Nephron progenitor cell (in vitro differentiated cells): ENCODE data around the gene ALPL.

ENCODE experiments used
- DNase-seq: peaks from one replicate; pipeline ENCODE4 v3.0.0; 2021
- H3K27ac Mint-ChIP-seq: 2 replicates; pipeline ENCODE4 v1.8.0; 2021; ENCODE audit warnings: mild to moderate bottlenecking, moderate library complexity, mixed read lengths
- H3K27me3 Mint-ChIP-seq: 2 replicates; pipeline ENCODE4 v1.8.0; 2021; ENCODE audit warnings: mild to moderate bottlenecking, low read depth, mixed read lengths; ENCODE audit not compliant: poor library complexity
- H3K36me3 Mint-ChIP-seq: 2 replicates; pipeline ENCODE4 v1.8.0; 2021; ENCODE audit warnings: low read depth, mixed read lengths
- H3K4me1 Mint-ChIP-seq: 2 replicates; pipeline ENCODE4 v1.8.0; 2021; ENCODE audit warnings: mixed read lengths
- H3K4me3 Mint-ChIP-seq: 2 replicates; pipeline ENCODE4 v1.8.0; 2021; ENCODE audit warnings: mild to moderate bottlenecking, moderate library complexity, mixed read lengths
- H3K9me3 Mint-ChIP-seq: 2 replicates; pipeline ENCODE4 v1.8.0; 2021; ENCODE audit warnings: mild to moderate bottlenecking, moderate library complexity, mixed read lengths
- TF ChIP-seq, protein P1 (sequence below): fragments of 200-600 bp; sonication (generic); IDR thresholded peaks from 2 replicates; pipeline ENCODE4 v1.5.0; 2021; ENCODE audit warnings: antibody characterized with exemption

Gene ALPL

DNA sequence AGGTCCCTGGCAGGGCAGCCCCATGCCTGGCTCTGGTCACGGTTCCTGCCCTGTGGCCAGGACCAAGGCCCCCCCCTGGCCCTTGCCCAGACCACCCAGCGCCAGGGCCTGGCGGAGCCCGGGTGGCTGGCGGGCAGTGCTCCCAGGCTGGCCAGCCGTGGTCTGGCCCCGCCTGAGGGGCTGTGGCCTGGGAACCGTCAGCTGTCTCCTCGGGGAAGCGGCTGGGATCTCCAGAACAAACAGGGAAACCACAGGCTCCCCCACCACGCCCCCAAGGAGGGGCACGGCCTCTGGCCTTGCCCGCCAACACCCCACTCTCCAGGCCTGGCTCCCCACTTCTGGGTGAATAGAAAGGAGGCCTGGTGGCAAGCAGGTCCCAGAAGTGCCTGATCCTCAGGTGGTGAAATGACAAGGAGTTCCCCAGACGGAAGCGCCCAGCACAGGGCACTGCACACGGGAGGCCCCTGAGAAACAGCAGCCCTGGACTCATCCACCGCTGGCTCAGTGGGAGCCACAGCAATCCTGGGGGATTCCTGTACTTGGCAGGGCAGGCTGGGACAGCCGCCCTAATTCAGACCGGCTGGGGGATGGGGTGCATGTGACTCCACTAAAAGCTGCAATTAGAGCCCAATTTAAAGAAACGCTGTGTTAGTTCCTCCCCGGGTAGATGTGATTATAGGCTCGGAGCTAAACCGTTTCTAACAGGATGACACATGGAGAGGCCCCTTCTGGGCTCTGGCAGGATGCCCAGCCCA lies 81.1 kb downstream of the ALPL start:
- Mint-ChIP-seq H3K9me3 (no peaks in the 10 kb centered on the region), H3K27me3 (peaks cover 22% of the 10 kb centered on the region)
- TF ChIP-seq, protein P1, sequence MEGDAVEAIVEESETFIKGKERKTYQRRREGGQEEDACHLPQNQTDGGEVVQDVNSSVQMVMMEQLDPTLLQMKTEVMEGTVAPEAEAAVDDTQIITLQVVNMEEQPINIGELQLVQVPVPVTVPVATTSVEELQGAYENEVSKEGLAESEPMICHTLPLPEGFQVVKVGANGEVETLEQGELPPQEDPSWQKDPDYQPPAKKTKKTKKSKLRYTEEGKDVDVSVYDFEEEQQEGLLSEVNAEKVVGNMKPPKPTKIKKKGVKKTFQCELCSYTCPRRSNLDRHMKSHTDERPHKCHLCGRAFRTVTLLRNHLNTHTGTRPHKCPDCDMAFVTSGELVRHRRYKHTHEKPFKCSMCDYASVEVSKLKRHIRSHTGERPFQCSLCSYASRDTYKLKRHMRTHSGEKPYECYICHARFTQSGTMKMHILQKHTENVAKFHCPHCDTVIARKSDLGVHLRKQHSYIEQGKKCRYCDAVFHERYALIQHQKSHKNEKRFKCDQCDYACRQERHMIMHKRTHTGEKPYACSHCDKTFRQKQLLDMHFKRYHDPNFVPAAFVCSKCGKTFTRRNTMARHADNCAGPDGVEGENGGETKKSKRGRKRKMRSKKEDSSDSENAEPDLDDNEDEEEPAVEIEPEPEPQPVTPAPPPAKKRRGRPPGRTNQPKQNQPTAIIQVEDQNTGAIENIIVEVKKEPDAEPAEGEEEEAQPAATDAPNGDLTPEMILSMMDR, result no peak

GRCh38 chr1:21590934-21591333 lies 81.7 kb downstream of the ALPL start:
- Mint-ChIP-seq H3K36me3 (no peaks in the 10 kb centered on the region), H3K9me3 (no peaks in the 10 kb centered on the region), H3K4me3 (no peak overlapping the region), H3K27ac (no peak overlapping the region), H3K4me1 (peaks cover 12% of the 10 kb centered on the region), H3K27me3 (peaks cover 20% of the 10 kb centered on the region)
- no peak for DNase-seq
- TF ChIP-seq, protein P1, result no peak

More for the DNA sequence above, 81.1 kb downstream of the ALPL start:
- Mint-ChIP-seq H3K27ac (no peak overlapping the region), H3K4me3 (no peak overlapping the region), H3K4me1 (peaks cover 16% of the 10 kb centered on the region), H3K36me3 (no peaks in the 10 kb centered on the region)
- DNase-seq, result no peak

- no peaks in the 10 kb centered on the region for H3K36me3 Mint-ChIP-seq
- H3K4me1 Mint-ChIP-seq, result peaks cover 5% of the 10 kb centered on the region
- peaks cover 20% of the 10 kb centered on the region for H3K27me3 Mint-ChIP-seq
- no peak overlapping the region for H3K4me3 Mint-ChIP-seq
- no peak for DNase-seq
- H3K27ac Mint-ChIP-seq, result no peak overlapping the region
- TF ChIP-seq, protein P1, result no peak
- no peaks in the 10 kb centered on the region for H3K9me3 Mint-ChIP-seq
Observed at GRCh38 chr1:21592086-21592865, 83.1 kb downstream of the ALPL start.

DNA sequence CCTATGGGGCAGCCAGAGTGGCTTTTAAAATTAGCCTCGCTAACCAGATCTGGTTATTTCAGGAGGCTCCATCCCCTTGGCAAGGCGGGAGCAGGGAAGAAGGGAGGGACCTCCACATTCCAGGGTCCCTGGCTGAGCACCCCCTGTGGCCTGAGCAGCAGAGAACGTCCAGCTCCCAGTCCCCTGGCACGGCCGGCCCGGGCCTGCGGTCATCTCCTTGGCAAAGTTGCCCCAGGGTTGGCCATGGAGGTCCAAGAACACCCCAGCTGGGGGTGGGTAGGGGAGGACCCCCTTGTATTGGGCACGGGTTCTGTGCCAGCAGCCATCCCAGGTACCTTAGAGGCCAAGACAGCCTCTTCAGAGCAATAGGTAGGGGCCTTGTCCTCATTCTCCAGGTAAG lies 84.0 kb downstream of the ALPL start:
- Mint-ChIP-seq H3K4me3 (no peak overlapping the region), H3K4me1 (peaks cover 5% of the 10 kb centered on the region), H3K36me3 (no peaks in the 10 kb centered on the region), H3K27ac (no peak overlapping the region), H3K9me3 (no peaks in the 10 kb centered on the region), H3K27me3 (peaks cover 16% of the 10 kb centered on the region)
- TF ChIP-seq, protein P1, result no peak
- DNase-seq, result no peak

- H3K36me3 Mint-ChIP-seq, result no peaks in the 10 kb centered on the region
- peaks cover 9% of the 10 kb centered on the region for H3K27me3 Mint-ChIP-seq
- peaks cover 10% of the 10 kb centered on the region for H3K4me1 Mint-ChIP-seq
- no peak overlapping the region for H3K4me3 Mint-ChIP-seq
- H3K9me3 Mint-ChIP-seq, result no peaks in the 10 kb centered on the region
- no peak for DNase-seq
- no peak overlapping the region for H3K27ac Mint-ChIP-seq
- TF ChIP-seq, protein P1, result no peak
Observed at GRCh38 chr1:21594501-21594900, 85.3 kb downstream of the ALPL start.
